Measurements from ENCODE around the gene MPI. TPM values are rescaled to one million over a fixed set of nuclear protein-coding genes. Genes with fewer than 3 reads are reported as not detected.

MPI gene
- total and polyA plus RNA-seq, 4 donors: 21.3 to 31.1 (median 26.2) TPM

- Histone ChIP-seq H3K9me3 (ENCODE audit: control insufficient read depth, low read length) (no peaks in the 10 kb centered on the region), H3K36me3 (ENCODE audit: control insufficient read depth in 1 of 2, insufficient read depth in 2 of 2, low read length in 1 of 2) (peaks cover 0 to 6% of the 10 kb centered on the region in 2 donors), H3K4me1 (ENCODE audit: control insufficient read depth in 1 of 2, insufficient read depth in 2 of 2, low read length in 2 of 2) (no peaks in the 10 kb centered on the region), H3K27ac (ENCODE audit: low read depth in 1 of 2, low read length in 2 of 2) (no peak overlapping the region), H3K27me3 (ENCODE audit: control insufficient read depth in 1 of 2, insufficient read depth in 2 of 2, low read length in 1 of 2) (no peaks in the 10 kb centered on the region), H3K4me3 (ENCODE audit: low read length in 2 of 2) (no peak overlapping the region)
- intact Hi-C loops (cut with DNase I): no loop called here
- 96 to 100% methylated on average over 1 of the region's 1 CpG for WGBS, 2 donors
- ATAC-seq (ENCODE audit: low FRiP score): no peak
- no peak for DNase-seq
These were observed 33.3 kb upstream of the MPI start for GRCh38 chr15:74856537-74856936.

GRCh38 chr15:74857082-74857655 lies 32.7 kb upstream of the MPI start:
- Histone ChIP-seq H3K9me3 (ENCODE audit: control insufficient read depth, low read length) (no peaks in the 10 kb centered on the region), H3K4me3 (ENCODE audit: low read length in 2 of 2) (no peak overlapping the region), H3K4me1 (ENCODE audit: control insufficient read depth in 1 of 2, insufficient read depth in 2 of 2, low read length in 2 of 2) (no peaks in the 10 kb centered on the region), H3K36me3 (ENCODE audit: control insufficient read depth in 1 of 2, insufficient read depth in 2 of 2, low read length in 1 of 2) (peaks cover 0 to 3% of the 10 kb centered on the region in 2 donors), H3K27ac (ENCODE audit: low read depth in 1 of 2, low read length in 2 of 2) (no peak overlapping the region), H3K27me3 (ENCODE audit: control insufficient read depth in 1 of 2, insufficient read depth in 2 of 2, low read length in 1 of 2) (no peaks in the 10 kb centered on the region)
- 63 to 66% methylated on average over 5 of the region's 5 CpGs for WGBS, 2 donors
- DNase-seq: no peak
- intact Hi-C loops (cut with DNase I): no loop called here
- ATAC-seq (ENCODE audit: low FRiP score): no peak

GRCh38 chr15:74857671-74858368 lies 32.0 kb upstream of the MPI start:
- WGBS, 2 donors: 77 to 80% methylated on average over 9 of the region's 9 CpGs
- Histone ChIP-seq H3K9me3 (ENCODE audit: control insufficient read depth, low read length) (no peaks in the 10 kb centered on the region), H3K4me1 (ENCODE audit: control insufficient read depth in 1 of 2, insufficient read depth in 2 of 2, low read length in 2 of 2) (no peaks in the 10 kb centered on the region), H3K36me3 (ENCODE audit: control insufficient read depth in 1 of 2, insufficient read depth in 2 of 2, low read length in 1 of 2) (peaks cover 0 to 3% of the 10 kb centered on the region in 2 donors), H3K4me3 (ENCODE audit: low read length in 2 of 2) (no peak overlapping the region), H3K27ac (ENCODE audit: low read depth in 1 of 2, low read length in 2 of 2) (no peak overlapping the region), H3K27me3 (ENCODE audit: control insufficient read depth in 1 of 2, insufficient read depth in 2 of 2, low read length in 1 of 2) (no peaks in the 10 kb centered on the region)
- intact Hi-C loops (cut with DNase I): no loop called here
- ATAC-seq (ENCODE audit: low FRiP score): no peak
- DNase-seq: no peak

GRCh38 chr15:74858369-74858740 lies 31.5 kb upstream of the MPI start:
- Histone ChIP-seq H3K36me3 (ENCODE audit: control insufficient read depth in 1 of 2, insufficient read depth in 2 of 2, low read length in 1 of 2) (peaks cover 0 to 1% of the 10 kb centered on the region in 2 donors), H3K27me3 (ENCODE audit: control insufficient read depth in 1 of 2, insufficient read depth in 2 of 2, low read length in 1 of 2) (no peaks in the 10 kb centered on the region), H3K4me1 (ENCODE audit: control insufficient read depth in 1 of 2, insufficient read depth in 2 of 2, low read length in 2 of 2) (no peaks in the 10 kb centered on the region), H3K4me3 (ENCODE audit: low read length in 2 of 2) (no peak overlapping the region), H3K27ac (ENCODE audit: low read depth in 1 of 2, low read length in 2 of 2) (no peak overlapping the region), H3K9me3 (ENCODE audit: control insufficient read depth, low read length) (no peaks in the 10 kb centered on the region)
- intact Hi-C loops (cut with DNase I): no loop called here
- no peak for ATAC-seq (ENCODE audit: low FRiP score)
- DNase-seq: no peak
- WGBS, 2 donors: 75 to 76% methylated on average over 4 of the region's 4 CpGs

- ATAC-seq (ENCODE audit: low FRiP score) (no peak), DNase-seq (no peak)
- Histone ChIP-seq H3K4me3 (ENCODE audit: low read length in 2 of 2) (no peak overlapping the region), H3K9me3 (ENCODE audit: control insufficient read depth, low read length) (no peaks in the 10 kb centered on the region), H3K36me3 (ENCODE audit: control insufficient read depth in 1 of 2, insufficient read depth in 2 of 2, low read length in 1 of 2) (no peaks in the 10 kb centered on the region), H3K27ac (ENCODE audit: low read depth in 1 of 2, low read length in 2 of 2) (no peak overlapping the region), H3K4me1 (ENCODE audit: control insufficient read depth in 1 of 2, insufficient read depth in 2 of 2, low read length in 2 of 2) (no peaks in the 10 kb centered on the region), H3K27me3 (ENCODE audit: control insufficient read depth in 1 of 2, insufficient read depth in 2 of 2, low read length in 1 of 2) (no peaks in the 10 kb centered on the region)
- 78 to 79% methylated on average over 11 of the region's 11 CpGs for WGBS, 2 donors
- intact Hi-C loops (cut with DNase I): no loop called here
These were observed 26.4 kb upstream of the MPI start for GRCh38 chr15:74863239-74864056.

- Histone ChIP-seq H3K27ac (ENCODE audit: low read depth in 1 of 2, low read length in 2 of 2) (no peak overlapping the region), H3K4me1 (ENCODE audit: control insufficient read depth in 1 of 2, insufficient read depth in 2 of 2, low read length in 2 of 2) (no peaks in the 10 kb centered on the region), H3K36me3 (ENCODE audit: control insufficient read depth in 1 of 2, insufficient read depth in 2 of 2, low read length in 1 of 2) (no peaks in the 10 kb centered on the region), H3K27me3 (ENCODE audit: control insufficient read depth in 1 of 2, insufficient read depth in 2 of 2, low read length in 1 of 2) (no peaks in the 10 kb centered on the region), H3K9me3 (ENCODE audit: control insufficient read depth, low read length) (no peaks in the 10 kb centered on the region), H3K4me3 (ENCODE audit: low read length in 2 of 2) (no peak overlapping the region)
- intact Hi-C loops (cut with DNase I): no loop called here
- WGBS, 2 donors: 87 to 90% methylated on average over 6 of the region's 6 CpGs
- no peak for ATAC-seq (ENCODE audit: low FRiP score)
- DNase-seq: no peak
These were observed 25.5 kb upstream of the MPI start for GRCh38 chr15:74864296-74864695.

- H3K4me1 ChIP-seq (ENCODE audit: control insufficient read depth in 1 of 2, insufficient read depth in 2 of 2, low read length in 2 of 2): peaks cover 0 to 2% of the 10 kb centered on the region in 2 donors
- no peak overlapping the region for H3K27ac ChIP-seq (ENCODE audit: low read depth in 1 of 2, low read length in 2 of 2)
- H3K9me3 ChIP-seq (ENCODE audit: control insufficient read depth, low read length): no peaks in the 10 kb centered on the region
- no peak overlapping the region for H3K4me3 ChIP-seq (ENCODE audit: low read length in 2 of 2)
- H3K36me3 ChIP-seq (ENCODE audit: control insufficient read depth in 1 of 2, insufficient read depth in 2 of 2, low read length in 1 of 2): no peaks in the 10 kb centered on the region
- intact Hi-C loops (cut with DNase I): no loop called here
- ATAC-seq (ENCODE audit: low FRiP score): no peak
- H3K27me3 ChIP-seq (ENCODE audit: control insufficient read depth in 1 of 2, insufficient read depth in 2 of 2, low read length in 1 of 2): no peaks in the 10 kb centered on the region
- no peak for DNase-seq
- 87 to 91% methylated on average over 2 of the region's 2 CpGs for WGBS, 2 donors
These were observed 24.5 kb upstream of the MPI start for GRCh38 chr15:74865316-74865715.

GRCh38 chr15:74866090-74866489 lies 23.8 kb upstream of the MPI start:
- H3K9me3 ChIP-seq (ENCODE audit: control insufficient read depth, low read length): no peaks in the 10 kb centered on the region
- H3K4me1 ChIP-seq (ENCODE audit: control insufficient read depth in 1 of 2, insufficient read depth in 2 of 2, low read length in 2 of 2): peaks cover 0 to 2% of the 10 kb centered on the region in 2 donors
- H3K4me3 ChIP-seq (ENCODE audit: low read length in 2 of 2): no peak overlapping the region
- no peak overlapping the region for H3K27ac ChIP-seq (ENCODE audit: low read depth in 1 of 2, low read length in 2 of 2)
- ATAC-seq (ENCODE audit: low FRiP score) (no peak), DNase-seq (no peak)
- no peaks in the 10 kb centered on the region for H3K27me3 ChIP-seq (ENCODE audit: control insufficient read depth in 1 of 2, insufficient read depth in 2 of 2, low read length in 1 of 2)
- H3K36me3 ChIP-seq (ENCODE audit: control insufficient read depth in 1 of 2, insufficient read depth in 2 of 2, low read length in 1 of 2): no peaks in the 10 kb centered on the region
- 66 to 80% methylated on average over 6 of the region's 6 CpGs for WGBS, 2 donors
- intact Hi-C loops (cut with DNase I): no loop called here
